Measurements from ENCODE around the gene PLEKHD1.

- TF ChIP-seq CTCF (conservative IDR thresholded peaks at IDR 0.05; ENCODE audit: low read depth, low read length): no peak
- TF ChIP-seq EZH2 (IDR thresholded peaks at IDR 0.05; ENCODE audit: low read length, unreplicated experiment): no peak
These were observed 54.2 kb downstream of the PLEKHD1 start for GRCh38 chr14:69538766-69539165.

All from PC-3 (cell line).